HEK293 (cell line): ENCODE results near the gene AKAP12.

ENCODE experiments used
- CTCF ChIA-PET: fragments of 350-600 bp; formaldehyde crosslinking; extraction: SDS; loops from one replicate; lab custom pipeline; 2021; ENCODE audit warnings: antibody characterized with exemption; lab: Yijun Ruan, JAX
- POLR2A ChIA-PET: fragments of 300-600 bp; formaldehyde crosslinking; extraction: SDS; loops from one replicate; lab custom pipeline; 2020; ENCODE audit warnings: antibody characterized with exemption, inconsistent platforms; lab: Yijun Ruan, JAX
- H3K27ac ChIP-seq: fragments of 200-500 bp; sonication (Bioruptor generic); 2 replicates; pipeline ENCODE4 v1.5.1; 2014; ENCODE audit warnings: low read depth, low read length, control low read depth, inconsistent platforms; ENCODE audit errors: extremely low read depth
- H3K36me3 ChIP-seq, 2 experiments: fragments of 200-500 bp in 1 of 2; sonication (Bioruptor generic) in 1 of 2; 1 replicate in 1 of 2; 2 replicates in 1 of 2; pipeline ENCODE4 v1.5.1; 2014 to 2017; ENCODE audit warnings: inconsistent platforms in 2 of 2, low read length in 2 of 2; ENCODE audit not compliant: control insufficient read depth in 2 of 2, insufficient read depth in 1 of 2
- H3K4me1 ChIP-seq: fragments of 200-500 bp; sonication (Bioruptor generic); 2 replicates; pipeline ENCODE4 v1.5.1; 2014; ENCODE audit warnings: mild to moderate bottlenecking, low read length, inconsistent platforms; ENCODE audit not compliant: control insufficient read depth, insufficient read depth
- H3K4me3 ChIP-seq: 2 replicates; pipeline ENCODE4 v1.5.1; 2011; ENCODE audit warnings: low read depth, mild to moderate bottlenecking, control low read depth, low read length, moderate library complexity
- H3K9me3 ChIP-seq: fragments of 200-500 bp; sonication (Bioruptor generic); 2 replicates; pipeline ENCODE4 v1.5.1; 2014; ENCODE audit warnings: low read depth, low read length, inconsistent platforms; ENCODE audit not compliant: control insufficient read depth, insufficient read depth
- EGR2 ChIP-seq: fragments of 450-650 bp; formaldehyde crosslinking; IDR thresholded peaks from 2 replicates; pipeline ENCODE4 v1.5.1; 2016; ENCODE audit warnings: low read depth, missing biosample characterization, missing genetic modification characterization
- IKZF3 ChIP-seq: fragments of 450-650 bp; IDR thresholded peaks from 2 replicates; pipeline ENCODE4 v1.5.0; 2018; ENCODE audit warnings: missing biosample characterization, mild to moderate bottlenecking, missing genetic modification characterization, moderate library complexity
- KLF16 ChIP-seq: fragments of 450-650 bp; formaldehyde crosslinking; IDR thresholded peaks from 2 replicates; pipeline ENCODE4 v1.5.1; 2017; ENCODE audit warnings: missing biosample characterization, missing genetic modification characterization
- KLF7 ChIP-seq: fragments of 450-650 bp; formaldehyde crosslinking; IDR thresholded peaks from 2 replicates; pipeline ENCODE4 v1.5.1; 2016; ENCODE audit warnings: missing biosample characterization, missing genetic modification characterization, borderline replicate concordance
- SCRT2 ChIP-seq: fragments of 450-650 bp; formaldehyde crosslinking; IDR thresholded peaks from 2 replicates; pipeline ENCODE4 v1.5.1; 2016; ENCODE audit warnings: missing biosample characterization, missing genetic modification characterization
- ZBTB49 ChIP-seq: fragments of 450-650 bp; formaldehyde crosslinking; IDR thresholded peaks from 2 replicates; pipeline ENCODE4 v1.5.1; 2016; ENCODE audit warnings: missing biosample characterization, missing genetic modification characterization, low read depth
- ZBTB8A ChIP-seq: fragments of 450-650 bp; formaldehyde crosslinking; IDR thresholded peaks from 2 replicates; pipeline ENCODE4 v1.5.1; 2016; ENCODE audit warnings: missing biosample characterization, missing genetic modification characterization
- ZFHX2 ChIP-seq: fragments of 450-650 bp; formaldehyde crosslinking; conservative IDR thresholded peaks from 2 replicates; pipeline ENCODE4 v1.5.1; 2016; ENCODE audit warnings: missing biosample characterization, missing genetic modification characterization
- ZFP3 ChIP-seq: fragments of 450-650 bp; formaldehyde crosslinking; IDR thresholded peaks from 2 replicates; pipeline ENCODE4 v1.5.1; 2016; ENCODE audit warnings: low read depth, missing biosample characterization, missing genetic modification characterization
- ZFP41 ChIP-seq: fragments of 450-650 bp; formaldehyde crosslinking; IDR thresholded peaks from 2 replicates; pipeline ENCODE4 v1.5.1; 2016; ENCODE audit warnings: missing biosample characterization, missing genetic modification characterization, borderline replicate concordance
- ZNF10 ChIP-seq: fragments of 450-650 bp; formaldehyde crosslinking; IDR thresholded peaks from 2 replicates; pipeline ENCODE4 v1.5.1; 2017; ENCODE audit warnings: missing biosample characterization, missing genetic modification characterization
- ZNF155 ChIP-seq: fragments of 450-650 bp; formaldehyde crosslinking; IDR thresholded peaks from 2 replicates; pipeline ENCODE4 v1.5.1; 2016; ENCODE audit warnings: missing biosample characterization, missing genetic modification characterization
- ZNF274 ChIP-seq, 2 experiments: fragments of 200-500 bp in 1 of 2; fragments of 450-650 bp in 1 of 2; sonication (Bioruptor generic) in 1 of 2; formaldehyde crosslinking in 1 of 2; IDR thresholded peaks; 2 replicates each; pipeline versions ENCODE4 v1.5.1 to v1.6.1; 2014 to 2016; ENCODE audit warnings: borderline replicate concordance in 1 of 2, inconsistent platforms in 1 of 2, low read length in 1 of 2, missing biosample characterization in 1 of 2, missing genetic modification characterization in 1 of 2
- ZNF292 ChIP-seq: fragments of 450-650 bp; formaldehyde crosslinking; IDR thresholded peaks from 2 replicates; pipeline ENCODE4 v1.5.1; 2016; ENCODE audit warnings: low read depth, missing biosample characterization, missing genetic modification characterization, borderline replicate concordance
- ZNF341 ChIP-seq: fragments of 450-650 bp; formaldehyde crosslinking; IDR thresholded peaks from 2 replicates; pipeline ENCODE4; 2016; ENCODE audit warnings: low read depth, missing biosample characterization, missing genetic modification characterization
- ZNF354C ChIP-seq: fragments of 450-650 bp; formaldehyde crosslinking; IDR thresholded peaks from 2 replicates; pipeline ENCODE4 v1.5.1; 2016; ENCODE audit warnings: missing biosample characterization, missing genetic modification characterization, low read depth, borderline replicate concordance
- ZNF404 ChIP-seq: fragments of 450-650 bp; formaldehyde crosslinking; IDR thresholded peaks from 2 replicates; pipeline ENCODE4 v1.5.1; 2017; ENCODE audit warnings: missing biosample characterization, missing genetic modification characterization
- ZNF423 ChIP-seq: fragments of 450-650 bp; formaldehyde crosslinking; IDR thresholded peaks from 2 replicates; pipeline ENCODE4 v1.5.1; 2016; ENCODE audit warnings: missing biosample characterization, missing genetic modification characterization
- ZNF530 ChIP-seq: fragments of 450-650 bp; formaldehyde crosslinking; IDR thresholded peaks from 2 replicates; pipeline ENCODE4 v1.5.1; 2016; ENCODE audit warnings: low read depth, missing biosample characterization, missing genetic modification characterization
- ZNF544 ChIP-seq: fragments of 450-650 bp; formaldehyde crosslinking; IDR thresholded peaks from 2 replicates; pipeline ENCODE4 v1.5.0; 2017; ENCODE audit warnings: missing biosample characterization, missing genetic modification characterization
- ZNF580 ChIP-seq: fragments of 450-650 bp; formaldehyde crosslinking; IDR thresholded peaks from 2 replicates; pipeline ENCODE4 v1.5.1; 2016; ENCODE audit warnings: missing biosample characterization, missing genetic modification characterization
- ZNF585B ChIP-seq: fragments of 450-650 bp; formaldehyde crosslinking; IDR thresholded peaks from 2 replicates; pipeline ENCODE4 v1.5.1; 2016; ENCODE audit warnings: missing biosample characterization, missing genetic modification characterization
- ZNF600 ChIP-seq: fragments of 450-650 bp; formaldehyde crosslinking; IDR thresholded peaks from 2 replicates; pipeline ENCODE4 v1.5.1; 2016; ENCODE audit warnings: missing biosample characterization, missing genetic modification characterization
- ZNF610 ChIP-seq: fragments of 450-650 bp; formaldehyde crosslinking; IDR thresholded peaks from 2 replicates; pipeline ENCODE4 v1.5.1; 2016; ENCODE audit warnings: missing biosample characterization, missing genetic modification characterization, borderline replicate concordance
- ZNF785 ChIP-seq: fragments of 450-650 bp; formaldehyde crosslinking; IDR thresholded peaks from 2 replicates; pipeline ENCODE4 v1.5.1; 2016; ENCODE audit warnings: missing biosample characterization, missing genetic modification characterization
- ZNF837 ChIP-seq: fragments of 450-650 bp; formaldehyde crosslinking; IDR thresholded peaks from 2 replicates; pipeline ENCODE4 v1.5.1; 2016; ENCODE audit warnings: missing biosample characterization, missing genetic modification characterization
- ZNF843 ChIP-seq: fragments of 450-650 bp; formaldehyde crosslinking; IDR thresholded peaks from 2 replicates; pipeline ENCODE4 v1.5.1; 2016; ENCODE audit warnings: missing biosample characterization, missing genetic modification characterization
- ZSCAN18 ChIP-seq: fragments of 450-650 bp; formaldehyde crosslinking; IDR thresholded peaks from 2 replicates; pipeline ENCODE4 v1.5.1; 2016; ENCODE audit warnings: missing biosample characterization, missing genetic modification characterization
- ZXDB ChIP-seq: fragments of 450-650 bp; formaldehyde crosslinking; IDR thresholded peaks from 2 replicates; pipeline ENCODE4 v1.5.1; 2016; ENCODE audit warnings: missing biosample characterization, missing genetic modification characterization

AKAP12 gene

GRCh38 chr6:151248295-151248694, 8.5 kb downstream of the AKAP12 start:
- ChIA-PET POLR2A (no interaction called here), CTCF (interaction anchor here (0.6 to 4.0 kb wide), 2 partner anchors 76 to 586 kb away, joined by 3 to 19 read pairs; no protein-coding TSS in a partner anchor)
- H3K36me3 ChIP-seq, result no peaks in the 10 kb centered on the region
- no peaks in the 10 kb centered on the region; the same call in 1 of the 2 replicates for H3K4me1 ChIP-seq
- no peak overlapping the region for H3K4me3 ChIP-seq
- H3K27ac ChIP-seq, result no peak overlapping the region
- no peaks in the 10 kb centered on the region for H3K9me3 ChIP-seq
- TF ChIP-seq ZNF341 (tag by site-specific recombination) (no peak; the same call in 1 of the 2 replicates), EGR2 (peak; percentile 72; the same call in 1 of the 2 replicates), ZFHX2 (tag by site-specific recombination) (peak; percentile 64), ZNF423 (tag by site-specific recombination) (no peak)

GRCh38 chr6:151252634-151253033, 12.9 kb downstream of the AKAP12 start:
- no peak for TF ChIP-seq ZNF155 (tag by site-specific recombination)
- TF ChIP-seq ZSCAN18 (tag by site-specific recombination), result no peak
- no peak for TF ChIP-seq KLF16 (tag by site-specific recombination)
- TF ChIP-seq EGR2, result no peak
- TF ChIP-seq ZXDB (tag by site-specific recombination), result no peak
- no peak for TF ChIP-seq SCRT2 (tag by site-specific recombination)
- no peak for TF ChIP-seq ZNF785 (tag by site-specific recombination)
- no peak for TF ChIP-seq ZNF530 (tag by site-specific recombination)
- TF ChIP-seq ZNF10 (tag by site-specific recombination), result no peak
- no peak for TF ChIP-seq ZNF610 (tag by site-specific recombination)
- TF ChIP-seq ZNF585B (tag by site-specific recombination), result no peak
- TF ChIP-seq ZFP41 (tag by site-specific recombination), result no peak
- no peak for TF ChIP-seq ZNF354C (tag by site-specific recombination)
- no peak for TF ChIP-seq ZNF843 (tag by site-specific recombination)
- no peak for TF ChIP-seq IKZF3
- no peak for TF ChIP-seq ZBTB8A
- no peak for TF ChIP-seq KLF7
- TF ChIP-seq ZFP3 (tag by site-specific recombination), result no peak
- no peak for TF ChIP-seq ZNF580 (tag by site-specific recombination)
- TF ChIP-seq, all 188 proteins: peak for 0
- Histone ChIP-seq H3K27ac (no peak overlapping the region), H3K4me1 (0 out of 2 replicates have a peak, but pooled peaks cover 3% of the 10 kb centered on the region), H3K9me3 (no peaks in the 10 kb centered on the region), H3K36me3 (no peaks in the 10 kb centered on the region), H3K4me3 (no peak overlapping the region)
- ChIA-PET CTCF (interaction anchor here (0.7 kb wide), 1 partner anchor 82 kb away, joined by 3 read pairs; no protein-coding TSS in a partner anchor), POLR2A (no interaction called here)

- H3K4me1 ChIP-seq, result 0 out of 2 replicates have a peak, but pooled peaks cover 4% of the 10 kb centered on the region
- ChIA-PET POLR2A (interaction anchor here (0.8 kb wide), 1 partner anchor 14 kb away, joined by 4 read pairs; no protein-coding TSS in a partner anchor), CTCF (interaction anchor here (0.6 to 1.8 kb wide), 5 partner anchors 16 to 240 kb away, joined by 3 to 6 read pairs (median 4); no protein-coding TSS in a partner anchor)
- no peaks in the 10 kb centered on the region for H3K36me3 ChIP-seq
- H3K27ac ChIP-seq, result no peak overlapping the region
- no peaks in the 10 kb centered on the region for H3K9me3 ChIP-seq
- H3K4me3 ChIP-seq, result no peak overlapping the region
- TF ChIP-seq ZBTB49 (tag by site-specific recombination) (no peak), ZNF292 (tag by site-specific recombination) (no peak), ZNF274 (IDR thresholded peaks at IDR 0.05; ENCODE audit: low read length) (no peak), ZNF274 (tag by site-specific recombination; IDR thresholded peaks at IDR 0.05; ENCODE audit: borderline replicate concordance) (no peak), ZNF600 (no peak), ZNF785 (tag by site-specific recombination) (no peak), ZNF544 (tag by site-specific recombination) (no peak), ZNF585B (tag by site-specific recombination) (no peak), ZNF837 (tag by site-specific recombination) (no peak), ZNF404 (no peak)
These were observed 14.8 kb downstream of the AKAP12 start for GRCh38 chr6:151254451-151255081.
